Epithelial cell of proximal tubule (primary cell): Measurements from ENCODE around the gene SRSF1. TPM values are rescaled to one million over a fixed set of nuclear protein-coding genes. Genes with fewer than 3 reads are reported as not detected.

ENCODE experiments used
- DNase-seq: peaks from one replicate; pipeline ENCODE4 v3.0.0-alpha.2; 2011; ENCODE audit warnings: low read depth
- H3K4me3 ChIP-seq: 2 replicates; pipeline ENCODE4 v1.5.1; 2011; ENCODE audit warnings: low read depth, mild to moderate bottlenecking, low read length
- total RNA-seq: library from RNA; depleted of rRNA; stranded (reverse); fragments of >200 nt; gene quantifications from 2 replicates; pipeline ENCODE4 v1.2.3, GENCODE V29; 2015
- TF ChIP-seq, protein P1 (sequence below): conservative IDR thresholded peaks from 2 replicates; pipeline ENCODE4 v1.5.1; 2012; ENCODE audit warnings: low read depth, mild to moderate bottlenecking, low read length

The SRSF1 gene
- total RNA-seq, 1 donor from 2014 or later: 293 TPM

DNA sequence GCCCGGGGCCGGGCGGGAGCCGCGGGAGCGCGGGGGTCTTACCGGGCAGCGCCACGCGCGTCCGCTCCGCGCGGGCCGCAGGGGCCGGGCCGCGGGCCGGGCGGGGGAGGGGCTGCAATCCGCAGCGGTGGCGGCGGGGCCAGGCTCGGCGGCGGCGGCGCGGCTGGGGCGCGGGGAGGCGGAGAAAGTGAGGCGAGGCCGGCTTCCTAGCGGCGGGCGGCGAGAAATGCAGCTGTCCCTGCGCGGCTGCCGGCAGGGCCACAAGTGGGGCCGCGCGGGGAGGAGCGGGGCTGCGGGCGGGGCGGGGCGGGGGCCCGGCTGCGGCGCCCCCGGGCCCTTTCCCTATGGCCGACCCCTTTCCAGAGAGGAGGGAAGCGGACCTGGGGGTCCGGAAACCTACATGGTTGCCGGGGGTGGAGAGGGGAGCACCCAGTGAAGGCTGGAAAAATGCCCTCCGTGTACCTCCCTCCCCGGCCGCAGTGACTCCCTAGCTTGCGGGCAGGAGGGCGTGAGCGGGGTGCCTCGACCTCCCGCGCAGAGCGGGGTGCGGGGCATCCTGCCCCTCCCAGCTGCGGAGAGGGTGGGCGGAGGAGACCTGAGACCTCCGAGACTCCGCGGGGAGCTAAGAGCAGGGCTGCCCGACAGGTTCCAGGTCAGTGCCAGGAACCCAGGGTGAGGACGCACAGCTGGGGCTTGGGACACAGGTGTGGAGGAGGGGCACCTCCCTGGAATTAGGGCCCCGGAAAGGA is 51.7 kb downstream of the SRSF1 start, which contains the start of gene CUEDC1:
TSS of gene CUEDC1 (minus strand) at position 230 of the 749 bp plus-strand sequence. CDS start 69,848 bp downstream, outside the sequence.
- peak within 1 kb of the TSS; percentile 78 for H3K4me3 ChIP-seq
- DNase-seq: no peak
- TF ChIP-seq, protein P1, sequence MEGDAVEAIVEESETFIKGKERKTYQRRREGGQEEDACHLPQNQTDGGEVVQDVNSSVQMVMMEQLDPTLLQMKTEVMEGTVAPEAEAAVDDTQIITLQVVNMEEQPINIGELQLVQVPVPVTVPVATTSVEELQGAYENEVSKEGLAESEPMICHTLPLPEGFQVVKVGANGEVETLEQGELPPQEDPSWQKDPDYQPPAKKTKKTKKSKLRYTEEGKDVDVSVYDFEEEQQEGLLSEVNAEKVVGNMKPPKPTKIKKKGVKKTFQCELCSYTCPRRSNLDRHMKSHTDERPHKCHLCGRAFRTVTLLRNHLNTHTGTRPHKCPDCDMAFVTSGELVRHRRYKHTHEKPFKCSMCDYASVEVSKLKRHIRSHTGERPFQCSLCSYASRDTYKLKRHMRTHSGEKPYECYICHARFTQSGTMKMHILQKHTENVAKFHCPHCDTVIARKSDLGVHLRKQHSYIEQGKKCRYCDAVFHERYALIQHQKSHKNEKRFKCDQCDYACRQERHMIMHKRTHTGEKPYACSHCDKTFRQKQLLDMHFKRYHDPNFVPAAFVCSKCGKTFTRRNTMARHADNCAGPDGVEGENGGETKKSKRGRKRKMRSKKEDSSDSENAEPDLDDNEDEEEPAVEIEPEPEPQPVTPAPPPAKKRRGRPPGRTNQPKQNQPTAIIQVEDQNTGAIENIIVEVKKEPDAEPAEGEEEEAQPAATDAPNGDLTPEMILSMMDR: no peak

DNA sequence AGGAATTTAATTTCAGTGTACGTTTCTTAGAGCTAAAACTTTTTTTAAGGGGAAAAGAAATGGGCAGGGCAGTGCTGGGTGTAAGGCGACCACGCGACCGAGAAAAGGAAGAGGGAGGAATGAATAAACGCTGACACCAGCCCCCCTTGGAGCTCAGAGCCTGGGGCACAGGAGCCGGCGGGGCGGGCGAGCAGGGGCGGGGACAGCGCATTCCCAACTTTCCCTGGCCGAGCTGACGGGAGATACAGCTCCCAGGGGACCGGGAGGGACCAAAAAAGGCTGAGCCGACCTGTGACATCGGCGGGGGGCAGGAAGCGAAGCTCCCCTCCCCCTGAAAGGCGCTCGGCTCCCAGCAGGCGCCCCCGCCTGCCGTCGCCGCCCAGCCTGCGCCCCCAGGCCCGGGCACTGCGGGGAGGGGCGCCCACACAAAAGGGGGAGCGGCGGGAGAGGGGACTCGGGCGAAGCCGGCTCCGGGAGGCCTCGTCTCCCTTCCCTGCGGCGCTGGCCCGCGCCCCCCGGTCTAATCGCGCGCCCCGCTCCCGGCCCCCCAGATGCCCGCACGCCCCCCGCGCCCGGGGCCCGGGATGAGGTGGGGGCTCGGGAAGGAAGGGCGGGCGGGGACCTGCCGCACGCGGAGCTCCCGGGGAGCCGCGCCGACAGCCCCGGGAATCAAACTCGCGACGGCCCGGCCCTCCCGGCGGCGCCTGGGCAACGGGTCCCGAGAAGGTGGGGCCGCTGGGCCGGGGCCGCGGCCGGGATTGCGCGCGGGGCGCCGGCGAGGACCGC is 52.5 kb downstream of the SRSF1 start:
- DNase-seq: no peak
- TF ChIP-seq, protein P1: no peak
- H3K4me3 ChIP-seq: peak overlapping the region; percentile 78

- peak overlapping the region; percentile 78 for H3K4me3 ChIP-seq
- TF ChIP-seq, protein P1: no peak
- no peak for DNase-seq
These were observed 53.2 kb downstream of the SRSF1 start for GRCh38 chr17:57953705-57954396.

Other genes starting within 250 kb of the SRSF1 start
- 27.0 and 82.9 TPM in 2 replicates for gene MRPS23, start 157.2 kb downstream of the SRSF1 start, total RNA-seq
- 14.4 and 14.5 TPM in 2 replicates for gene CUEDC1, start 51.8 kb downstream of the SRSF1 start, total RNA-seq
- gene VEZF1, start 19.0 kb downstream of the SRSF1 start, total RNA-seq: 54.6 and 64.0 TPM in 2 replicates
- 12.3 and 14.4 TPM in 2 replicates for gene DYNLL2, start 76.2 kb upstream of the SRSF1 start, total RNA-seq
- not detected in 2 replicates for gene OR4D1, start 141.1 kb upstream of the SRSF1 start, total RNA-seq
- gene OR4D2, start 159.7 kb upstream of the SRSF1 start, total RNA-seq: not detected in 2 replicates
- gene EPX, start 185.5 kb upstream of the SRSF1 start, total RNA-seq: not detected in 2 replicates
- gene MKS1, start 212.0 kb upstream of the SRSF1 start, total RNA-seq: 10.9 and 16.1 TPM in 2 replicates
- not detected in 2 replicates for gene LPO, start 231.3 kb upstream of the SRSF1 start, total RNA-seq